Measurements from ENCODE around the gene KDM7A. TPM values are rescaled to one million over a fixed set of nuclear protein-coding genes. Genes with fewer than 3 reads are reported as not detected.

The KDM7A gene
- total and polyA plus RNA-seq, 9 of the 15 experiments (the other 6 are each of a cell fraction or from before 2014, with no cell fraction given): 0.90 to 8.4 (median 7.0) TPM

DNA sequence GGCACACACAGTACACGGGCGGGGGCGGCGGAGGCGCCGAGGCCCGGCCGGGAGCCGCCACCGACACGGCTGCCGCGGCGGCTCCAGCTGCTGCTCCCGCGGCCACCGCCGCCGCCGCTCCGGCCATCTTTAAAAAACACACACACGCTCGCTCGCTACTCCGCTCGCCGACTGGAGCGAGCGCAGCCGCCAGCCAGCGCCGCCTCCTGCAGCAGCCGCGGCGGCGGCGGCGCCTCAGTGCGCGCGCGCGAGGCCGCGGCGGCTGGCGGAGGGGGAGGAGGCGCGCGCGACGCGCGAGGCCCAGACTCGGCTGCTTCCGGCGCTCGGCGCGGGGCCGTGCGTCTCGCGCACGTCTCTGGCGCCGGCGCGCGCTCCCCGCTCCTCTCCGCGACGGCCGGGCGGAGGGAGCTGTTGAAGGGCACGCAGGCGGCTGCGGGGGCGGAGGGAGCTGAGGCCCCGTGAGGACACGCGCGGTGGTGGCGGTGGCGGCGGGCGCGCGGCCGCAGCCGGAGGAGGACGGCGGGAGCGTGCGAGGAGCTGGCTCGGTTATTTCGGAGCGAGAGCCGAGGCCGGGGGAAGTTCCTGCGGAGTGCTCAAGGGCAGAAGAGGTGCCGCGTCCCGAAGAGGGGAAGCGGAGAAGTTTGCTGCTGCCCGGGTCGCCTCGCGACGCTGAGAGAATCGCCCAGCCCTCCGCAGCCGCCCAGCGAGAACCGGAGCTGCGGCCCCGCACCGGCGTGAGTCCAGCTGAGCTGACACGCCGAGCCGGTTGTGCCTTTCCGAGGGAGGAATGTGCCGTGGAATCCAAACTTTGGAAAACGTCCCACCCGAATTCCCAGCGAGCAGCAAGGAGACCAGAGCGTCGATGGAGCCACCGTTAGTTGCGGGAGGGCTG, at the start of gene KDM7A (continued):
- TF ChIP-seq HEY1 (CRISPR knock-in tag; IDR thresholded peaks at IDR 0.05; ENCODE audit: borderline replicate concordance) (no peak), ZNF143 (CRISPR knock-in tag; IDR thresholded peaks at IDR 0.05) (peak; percentile 17; the same call in 1 of the 2 replicates), ZNF785 (CRISPR knock-in tag; IDR thresholded peaks at IDR 0.05) (no peak), ZNF668 (CRISPR knock-in tag; IDR thresholded peaks at IDR 0.05) (no peak), MEF2A (IDR thresholded peaks at IDR 0.05; ENCODE audit: control insufficient read depth, low read depth, low read length) (no peak), SRSF9 (IDR thresholded peaks at IDR 0.05; ENCODE audit: borderline replicate concordance, low read depth, low read length) (no peak), NUFIP1 (IDR thresholded peaks at IDR 0.05; ENCODE audit: partially characterized antibody) (no peak), MTA1 (IDR thresholded peaks at IDR 0.05; ENCODE audit: borderline replicate concordance) (no peak), MTF1 (CRISPR knock-in tag; IDR thresholded peaks at IDR 0.05; ENCODE audit: borderline replicate concordance) (no peak), ILF3 (IDR thresholded peaks at IDR 0.05; ENCODE audit: borderline replicate concordance) (no peak), ZNF764 (CRISPR knock-in tag; IDR thresholded peaks at IDR 0.05; ENCODE audit: low read depth) (no peak), ZNF121 (CRISPR knock-in tag; conservative IDR thresholded peaks at IDR 0.05) (no peak), WHSC1 (IDR thresholded peaks at IDR 0.05; ENCODE audit: low read length) (no peak), KAT7 (CRISPR knock-in tag; IDR thresholded peaks at IDR 0.05; ENCODE audit: borderline replicate concordance) (peak; percentile 37; the same call in 1 of the 2 replicates), KDM1A (IDR thresholded peaks at IDR 0.05) (no peak), SRF (CRISPR knock-in tag; IDR thresholded peaks at IDR 0.05) (no peak), ZNF12 (CRISPR knock-in tag; IDR thresholded peaks at IDR 0.05) (peak; percentile 73; the same call in 1 of the 2 replicates), JUN (IDR thresholded peaks at IDR 0.05; ENCODE audit: borderline replicate concordance, low read depth, low read length) (peak; percentile 46; the same call in 1 of the 2 replicates), JUN (CRISPR knock-in tag; IDR thresholded peaks at IDR 0.05; ENCODE audit: borderline replicate concordance) (peak; percentile 64; the same call in 1 of the 2 replicates), SRSF3 (IDR thresholded peaks at IDR 0.05; ENCODE audit: insufficient read depth, low read length) (no peak), ZNF77 (CRISPR knock-in tag; IDR thresholded peaks at IDR 0.05) (no peak), YY1 (IDR thresholded peaks at IDR 0.05; ENCODE audit: borderline replicate concordance in 1 of 3, control insufficient read depth in 1 of 3, extremely low read depth in 1 of 3, insufficient read depth in 3 of 3, insufficient read length in 1 of 3, insufficient replicate concordance in 2 of 3, low read depth in 1 of 3, low read length in 2 of 3) (peak; percentile 68 to 90 (median 85)), CC2D1A (IDR thresholded peaks at IDR 0.05) (no peak)
- TF ChIP-seq, protein P1, sequence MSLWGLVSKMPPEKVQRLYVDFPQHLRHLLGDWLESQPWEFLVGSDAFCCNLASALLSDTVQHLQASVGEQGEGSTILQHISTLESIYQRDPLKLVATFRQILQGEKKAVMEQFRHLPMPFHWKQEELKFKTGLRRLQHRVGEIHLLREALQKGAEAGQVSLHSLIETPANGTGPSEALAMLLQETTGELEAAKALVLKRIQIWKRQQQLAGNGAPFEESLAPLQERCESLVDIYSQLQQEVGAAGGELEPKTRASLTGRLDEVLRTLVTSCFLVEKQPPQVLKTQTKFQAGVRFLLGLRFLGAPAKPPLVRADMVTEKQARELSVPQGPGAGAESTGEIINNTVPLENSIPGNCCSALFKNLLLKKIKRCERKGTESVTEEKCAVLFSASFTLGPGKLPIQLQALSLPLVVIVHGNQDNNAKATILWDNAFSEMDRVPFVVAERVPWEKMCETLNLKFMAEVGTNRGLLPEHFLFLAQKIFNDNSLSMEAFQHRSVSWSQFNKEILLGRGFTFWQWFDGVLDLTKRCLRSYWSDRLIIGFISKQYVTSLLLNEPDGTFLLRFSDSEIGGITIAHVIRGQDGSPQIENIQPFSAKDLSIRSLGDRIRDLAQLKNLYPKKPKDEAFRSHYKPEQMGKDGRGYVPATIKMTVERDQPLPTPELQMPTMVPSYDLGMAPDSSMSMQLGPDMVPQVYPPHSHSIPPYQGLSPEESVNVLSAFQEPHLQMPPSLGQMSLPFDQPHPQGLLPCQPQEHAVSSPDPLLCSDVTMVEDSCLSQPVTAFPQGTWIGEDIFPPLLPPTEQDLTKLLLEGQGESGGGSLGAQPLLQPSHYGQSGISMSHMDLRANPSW (CRISPR knock-in tag; IDR thresholded peaks at IDR 0.05): peak; percentile 97; the same call in 1 of the 2 replicates
- TF ChIP-seq, protein P2, sequence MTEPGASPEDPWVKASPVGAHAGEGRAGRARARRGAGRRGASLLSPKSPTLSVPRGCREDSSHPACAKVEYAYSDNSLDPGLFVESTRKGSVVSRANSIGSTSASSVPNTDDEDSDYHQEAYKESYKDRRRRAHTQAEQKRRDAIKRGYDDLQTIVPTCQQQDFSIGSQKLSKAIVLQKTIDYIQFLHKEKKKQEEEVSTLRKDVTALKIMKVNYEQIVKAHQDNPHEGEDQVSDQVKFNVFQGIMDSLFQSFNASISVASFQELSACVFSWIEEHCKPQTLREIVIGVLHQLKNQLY (CRISPR knock-in tag; conservative IDR thresholded peaks at IDR 0.05): no peak; a peak in 1 of 4 replicates

Measured in K562 (cell line).